GM13976 (cell line): ENCODE measurements around the gene FES.

Experiments used
- DNase-seq: peaks from one replicate; pipeline ENCODE4 v3.0.0; 2012; ENCODE audit warnings: low spot score
- in situ Hi-C: fragments of 300-500 bp; cut with MboI; formaldehyde crosslinking; loops from one replicate; pipeline ENCODE4 v1.12.0; 2022; ENCODE audit warnings: low sequenced_read_pairs, mixed read lengths, inconsistent platforms; ENCODE audit not compliant: unreplicated experiment
- TF ChIP-seq, protein P1 (sequence below): IDR thresholded peaks from 2 replicates; pipeline ENCODE4 v1.5.1; 2012; ENCODE audit warnings: borderline replicate concordance, mild to moderate bottlenecking; ENCODE audit not compliant: insufficient read depth; ENCODE audit errors: extremely low read depth, missing control alignments, control extremely low read depth

Gene FES

DNA sequence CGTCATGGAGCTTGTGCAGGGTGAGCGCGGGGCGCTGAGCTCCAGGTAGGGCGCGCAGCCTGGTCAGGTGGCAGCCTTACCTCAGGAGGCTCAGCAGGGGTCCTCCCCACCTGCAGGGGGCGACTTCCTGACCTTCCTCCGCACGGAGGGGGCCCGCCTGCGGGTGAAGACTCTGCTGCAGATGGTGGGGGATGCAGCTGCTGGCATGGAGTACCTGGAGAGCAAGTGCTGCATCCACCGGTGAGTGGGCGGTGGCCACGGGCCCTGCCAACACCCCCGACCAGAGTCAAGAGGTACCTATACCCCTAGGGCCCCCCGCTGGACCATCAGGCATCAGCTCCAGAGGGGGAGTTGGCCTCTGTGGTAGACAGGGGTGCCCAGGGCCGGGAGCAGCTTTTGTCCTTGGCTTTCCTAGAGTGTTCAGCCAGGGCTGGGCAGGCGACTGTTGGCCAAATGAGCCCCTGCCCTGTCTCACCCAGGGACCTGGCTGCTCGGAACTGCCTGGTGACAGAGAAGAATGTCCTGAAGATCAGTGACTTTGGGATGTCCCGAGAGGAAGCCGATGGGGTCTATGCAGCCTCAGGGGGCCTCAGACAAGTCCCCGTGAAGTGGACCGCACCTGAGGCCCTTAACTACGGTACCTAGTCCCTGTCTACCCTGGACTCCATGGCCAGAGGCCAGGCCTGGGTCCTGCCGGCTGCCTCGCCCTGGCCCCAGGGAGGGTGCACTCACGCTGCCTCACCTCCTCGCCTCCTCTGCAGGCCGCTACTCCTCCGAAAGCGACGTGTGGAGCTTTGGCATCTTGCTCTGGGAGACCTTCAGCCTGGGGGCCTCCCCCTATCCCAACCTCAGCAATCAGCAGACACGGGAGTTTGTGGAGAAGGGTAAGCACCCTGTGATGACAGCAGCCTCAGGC is 9.1 kb downstream of the FES start:
- no peak for DNase-seq

DNA sequence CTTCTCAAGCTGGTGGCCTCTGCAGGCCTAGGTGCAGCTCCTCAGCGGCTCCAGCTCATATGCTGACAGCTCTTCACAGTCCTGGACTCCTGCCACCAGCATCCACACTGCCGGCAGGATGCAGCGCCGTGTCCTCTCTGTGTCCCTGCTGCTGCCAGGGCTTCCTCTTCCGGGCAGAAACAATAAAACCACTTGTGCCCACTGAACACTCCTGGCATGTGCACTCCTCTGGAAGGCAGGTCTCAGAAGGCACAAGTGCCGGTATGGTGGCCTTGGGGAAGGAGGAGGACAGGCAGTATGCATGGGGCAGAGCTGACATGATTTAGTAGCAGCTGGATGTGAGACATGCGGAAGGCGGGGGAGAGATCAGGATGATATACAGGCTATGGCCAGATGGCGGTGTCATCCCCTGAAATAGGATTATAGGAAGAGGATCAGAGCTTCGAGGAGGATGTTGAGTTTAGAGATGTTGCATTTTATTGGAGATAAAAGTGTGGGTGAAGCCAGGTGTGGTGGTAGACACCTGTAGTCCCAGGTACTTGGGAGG is 11.3 kb downstream of the FES start:
- in situ Hi-C loops = loop anchor here (25.0 kb wide), 2 partner anchors 408 to 583 kb away; no protein-coding TSS in a partner anchor
- TF ChIP-seq, protein P1, sequence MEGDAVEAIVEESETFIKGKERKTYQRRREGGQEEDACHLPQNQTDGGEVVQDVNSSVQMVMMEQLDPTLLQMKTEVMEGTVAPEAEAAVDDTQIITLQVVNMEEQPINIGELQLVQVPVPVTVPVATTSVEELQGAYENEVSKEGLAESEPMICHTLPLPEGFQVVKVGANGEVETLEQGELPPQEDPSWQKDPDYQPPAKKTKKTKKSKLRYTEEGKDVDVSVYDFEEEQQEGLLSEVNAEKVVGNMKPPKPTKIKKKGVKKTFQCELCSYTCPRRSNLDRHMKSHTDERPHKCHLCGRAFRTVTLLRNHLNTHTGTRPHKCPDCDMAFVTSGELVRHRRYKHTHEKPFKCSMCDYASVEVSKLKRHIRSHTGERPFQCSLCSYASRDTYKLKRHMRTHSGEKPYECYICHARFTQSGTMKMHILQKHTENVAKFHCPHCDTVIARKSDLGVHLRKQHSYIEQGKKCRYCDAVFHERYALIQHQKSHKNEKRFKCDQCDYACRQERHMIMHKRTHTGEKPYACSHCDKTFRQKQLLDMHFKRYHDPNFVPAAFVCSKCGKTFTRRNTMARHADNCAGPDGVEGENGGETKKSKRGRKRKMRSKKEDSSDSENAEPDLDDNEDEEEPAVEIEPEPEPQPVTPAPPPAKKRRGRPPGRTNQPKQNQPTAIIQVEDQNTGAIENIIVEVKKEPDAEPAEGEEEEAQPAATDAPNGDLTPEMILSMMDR = no peak
- no peak for DNase-seq

More for the DNA sequence above, 9.1 kb downstream of the FES start:
- TF ChIP-seq, protein P1 = no peak
- in situ Hi-C loops = loop anchor here (25.0 kb wide), 2 partner anchors 406 to 581 kb away; no protein-coding TSS in a partner anchor

DNA sequence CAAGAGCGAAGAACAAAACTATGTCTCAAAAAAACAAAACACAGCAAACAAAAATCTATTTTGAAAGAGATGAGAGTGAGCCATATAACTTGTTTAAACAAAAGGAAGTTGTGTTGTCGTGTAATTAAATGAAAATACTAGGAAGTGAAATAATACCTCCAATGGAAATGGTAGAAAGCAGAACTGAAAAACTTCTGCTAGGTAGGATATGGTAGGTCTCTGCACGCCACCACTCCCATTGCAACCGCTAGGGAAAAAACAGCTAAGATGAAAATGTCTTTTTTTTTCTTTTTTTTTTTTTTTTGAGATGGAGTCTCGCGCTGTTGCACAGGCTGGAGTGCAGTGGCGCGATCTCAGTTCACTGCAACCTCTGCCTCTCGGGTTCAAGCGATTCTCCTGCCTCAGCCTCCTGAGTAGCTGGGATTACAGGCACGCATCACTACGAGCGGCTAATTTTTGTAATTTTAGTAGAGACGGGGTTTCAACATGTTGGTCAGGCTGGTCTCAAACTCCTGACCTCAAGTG is 12.9 kb downstream of the FES start:
- in situ Hi-C loops = loop anchor here (25.0 kb wide), 2 partner anchors 410 to 585 kb away; no protein-coding TSS in a partner anchor
- DNase-seq = peak; percentile 77

GRCh38 chr15:90901175-90902039 is 17.1 kb downstream of the FES start:
- TF ChIP-seq, protein P1 = no peak
- in situ Hi-C loops = no loop called here
- DNase-seq = no peak

- in situ Hi-C loops = no loop called here
- DNase-seq = peak; percentile 93
- TF ChIP-seq, protein P1 = peak; percentile 82
These were observed 17.9 kb downstream of the FES start for GRCh38 chr15:90902040-90902839.

DNA sequence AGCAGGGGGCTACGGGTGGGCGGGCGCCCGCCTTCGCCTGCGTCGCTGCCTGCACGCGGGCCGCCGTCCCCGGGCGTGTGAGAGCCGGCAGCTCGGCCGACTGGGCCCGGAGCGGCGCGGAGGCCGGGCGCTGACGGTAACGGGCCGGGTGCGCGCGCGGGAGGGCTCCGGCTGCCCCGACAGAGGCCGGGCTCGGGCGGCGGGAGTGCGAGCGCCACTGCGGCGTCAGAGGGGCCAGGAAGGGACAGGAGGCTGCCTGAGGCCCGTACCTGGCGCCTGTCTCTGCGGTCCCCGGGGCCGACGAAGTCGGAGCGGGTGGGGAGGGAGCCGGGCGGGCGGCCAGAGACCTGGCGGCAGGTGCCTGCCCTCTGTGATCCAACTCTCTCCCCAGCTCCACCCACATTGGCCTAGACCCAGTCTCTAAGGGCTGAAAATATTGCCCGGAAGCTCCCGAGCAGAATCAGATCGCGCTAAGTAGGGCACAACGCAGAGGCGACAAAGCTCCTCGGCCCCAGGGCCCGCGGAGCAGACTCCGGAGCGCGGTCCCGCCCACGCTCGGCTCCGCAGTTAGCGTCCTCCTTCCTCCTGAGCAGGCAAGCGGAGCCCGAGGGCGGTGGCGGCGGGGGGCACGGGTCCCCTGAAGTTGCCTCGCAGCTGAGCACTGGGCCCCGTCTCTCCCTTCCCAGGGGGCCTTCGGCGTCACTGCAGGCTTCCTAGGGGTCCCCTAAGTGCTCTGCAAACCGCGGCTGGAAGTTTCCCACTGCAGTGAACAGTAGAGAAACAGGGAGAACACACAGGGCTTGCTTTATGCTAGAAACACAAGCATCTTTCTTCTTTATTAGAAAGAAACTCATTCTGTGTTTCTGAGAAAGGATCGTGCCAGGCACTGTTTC is 18.8 kb downstream of the FES start, which contains the start of gene MAN2A2:
TSS of gene MAN2A2 (plus strand) at position 463 of the 893 bp plus-strand sequence. CDS start 906 bp downstream, outside the sequence.
- peak; percentile 92 for DNase-seq
- in situ Hi-C loops = no loop called here
- TF ChIP-seq, protein P1 = no peak
